Dedifferentiated amniotic fluid mesenchymal stem cell (primary cell): ENCODE results near the gene MOB1A.
"Not testable (repeated sequence)": the region's sequence is repeated elsewhere in the genome, so short reads cannot be mapped to it uniquely, and the experiment has no call there.

Source experiments
- DNase-seq: peaks from one replicate; pipeline ENCODE4 v3.0.0-alpha.2; 2016; ENCODE audit errors: extremely low spot score

MOB1A gene

DNA sequence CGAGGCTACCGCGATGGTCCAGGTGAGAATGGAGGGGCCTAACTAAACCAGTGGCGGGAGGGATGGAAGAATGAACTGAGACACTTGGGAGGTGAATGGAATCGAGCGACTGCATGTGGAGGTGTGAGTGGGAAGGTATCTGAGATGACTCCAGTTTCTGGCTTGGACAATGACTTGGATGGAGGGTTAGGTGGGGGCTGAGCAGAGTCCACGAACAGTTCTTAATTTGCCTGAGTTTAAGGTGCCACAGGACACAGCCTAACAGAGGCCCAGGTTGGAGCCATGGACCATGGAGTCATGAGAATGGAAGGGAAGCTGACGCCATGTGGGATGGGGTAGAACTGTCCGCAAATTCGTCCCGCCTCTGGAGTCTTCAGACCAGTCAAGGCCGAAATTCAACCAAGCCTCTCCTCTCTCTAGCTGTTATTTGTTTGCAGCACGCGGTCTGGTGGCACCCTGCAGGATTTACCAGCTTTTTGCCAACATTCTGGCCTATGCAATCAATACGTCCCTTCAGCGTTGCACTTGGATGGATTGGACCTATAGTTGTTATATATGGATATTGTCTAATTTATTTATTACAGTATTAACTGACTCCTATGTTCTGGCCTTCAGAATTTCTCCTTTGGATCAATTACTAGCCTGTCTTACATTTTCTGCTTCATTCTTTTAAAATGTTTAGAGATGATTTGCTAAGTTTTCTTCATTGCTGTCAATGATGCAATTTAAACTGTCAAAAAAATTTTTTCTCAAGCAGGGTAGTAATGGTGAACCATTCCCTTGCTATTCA is 30.0 kb downstream of the MOB1A start:
- no peak for DNase-seq

DNA sequence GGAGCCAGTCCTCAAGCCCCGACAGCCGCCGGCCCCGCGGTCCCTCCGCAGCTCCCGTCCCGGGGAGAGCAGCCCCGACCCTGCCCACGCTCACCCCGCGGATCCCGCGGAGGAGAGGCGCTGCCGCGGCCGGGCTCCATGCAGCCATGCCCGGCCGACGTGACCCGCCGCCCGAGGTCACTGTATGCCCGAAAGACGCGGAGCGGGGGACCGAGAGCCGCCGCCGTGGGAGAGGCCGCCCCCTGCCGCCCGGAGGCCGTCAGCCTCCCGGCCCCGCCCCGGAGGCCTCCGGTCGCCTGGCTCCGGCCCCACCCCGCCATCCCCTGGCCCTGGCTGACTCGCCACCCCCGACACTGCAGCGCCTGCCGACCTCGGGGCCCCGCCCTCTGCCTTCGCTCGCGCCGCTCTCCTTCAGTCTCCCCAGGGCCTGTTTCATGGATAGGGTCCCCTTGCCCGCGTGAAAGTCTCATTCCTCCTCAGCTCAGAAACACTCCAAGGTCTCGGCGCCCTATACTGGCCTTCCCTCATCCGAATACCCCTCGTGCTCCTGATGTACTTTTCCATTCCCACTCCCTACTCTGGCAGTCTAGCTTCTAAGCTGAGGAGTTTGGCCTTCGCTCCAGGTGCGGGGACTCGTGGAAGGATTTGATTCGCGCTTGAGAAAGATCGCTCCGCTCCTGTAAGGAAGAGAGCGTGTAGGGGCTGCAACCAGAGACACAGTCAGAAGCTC is 30.8 kb downstream of the MOB1A start, which contains the start of gene BOLA3:
Gene BOLA3 (minus strand): TSS at position 186 of the 730 bp plus-strand sequence. CDS start 38 bp downstream, at position 148.
- DNase-seq: peak; percentile 52

DNA sequence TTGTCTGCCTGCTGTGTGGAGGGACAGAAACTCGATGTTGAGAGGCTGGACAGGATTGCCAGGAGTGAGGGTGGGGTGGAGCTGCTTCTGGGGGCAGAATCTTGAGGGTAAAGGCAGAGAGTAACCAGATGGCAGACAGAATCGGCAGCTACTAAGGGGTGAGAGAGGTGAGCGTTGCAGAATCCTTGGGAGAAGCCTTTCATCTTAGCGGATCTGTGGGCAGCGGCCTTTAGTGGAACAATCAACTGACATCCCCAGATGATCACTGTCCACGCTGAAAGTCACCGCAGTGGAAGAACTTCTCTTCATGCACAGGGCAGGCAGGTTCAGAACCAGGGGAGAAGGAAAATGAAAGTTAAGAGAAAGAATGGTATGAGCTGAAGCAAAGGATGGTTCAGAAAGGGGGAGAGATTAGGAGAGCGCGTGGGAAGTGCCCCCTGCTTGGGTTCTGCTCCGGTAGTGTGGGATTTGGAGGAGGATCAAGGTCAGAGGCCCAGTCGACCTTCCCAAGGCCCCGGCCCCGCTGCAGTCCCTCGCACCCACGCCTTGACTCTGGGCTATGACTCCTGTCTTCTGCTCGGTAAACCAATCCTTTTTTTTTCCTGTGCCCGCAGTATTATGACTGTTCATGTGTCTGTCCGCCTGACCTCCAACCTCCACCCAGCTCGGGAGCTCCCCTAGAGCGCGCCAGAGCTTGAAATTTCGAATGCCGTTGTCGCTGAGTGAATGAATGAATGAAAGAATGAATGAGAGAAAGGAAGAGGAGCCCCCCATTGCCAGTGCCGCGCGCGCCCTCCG is 31.6 kb downstream of the MOB1A start:
- no peak for DNase-seq

DNA sequence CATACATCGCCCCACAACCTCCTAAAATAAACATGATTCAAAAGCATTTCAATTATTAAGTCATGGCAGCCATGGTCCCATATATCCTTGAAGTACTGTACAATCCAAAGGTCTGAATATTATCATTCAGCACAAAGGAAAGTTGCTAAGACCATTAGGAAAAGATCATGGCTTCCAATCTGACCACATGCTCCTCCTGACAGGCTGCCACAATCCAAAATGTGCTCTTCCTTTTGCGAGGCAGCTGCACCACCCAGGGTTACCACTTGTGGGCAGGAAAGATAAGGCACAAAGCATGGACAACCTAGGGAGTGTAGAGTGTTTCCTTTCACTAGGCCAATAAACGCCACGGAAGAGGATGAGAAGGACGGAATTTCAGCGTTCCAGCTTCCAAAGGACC is 36.3 kb downstream of the MOB1A start:
- DNase-seq: no peak

DNA sequence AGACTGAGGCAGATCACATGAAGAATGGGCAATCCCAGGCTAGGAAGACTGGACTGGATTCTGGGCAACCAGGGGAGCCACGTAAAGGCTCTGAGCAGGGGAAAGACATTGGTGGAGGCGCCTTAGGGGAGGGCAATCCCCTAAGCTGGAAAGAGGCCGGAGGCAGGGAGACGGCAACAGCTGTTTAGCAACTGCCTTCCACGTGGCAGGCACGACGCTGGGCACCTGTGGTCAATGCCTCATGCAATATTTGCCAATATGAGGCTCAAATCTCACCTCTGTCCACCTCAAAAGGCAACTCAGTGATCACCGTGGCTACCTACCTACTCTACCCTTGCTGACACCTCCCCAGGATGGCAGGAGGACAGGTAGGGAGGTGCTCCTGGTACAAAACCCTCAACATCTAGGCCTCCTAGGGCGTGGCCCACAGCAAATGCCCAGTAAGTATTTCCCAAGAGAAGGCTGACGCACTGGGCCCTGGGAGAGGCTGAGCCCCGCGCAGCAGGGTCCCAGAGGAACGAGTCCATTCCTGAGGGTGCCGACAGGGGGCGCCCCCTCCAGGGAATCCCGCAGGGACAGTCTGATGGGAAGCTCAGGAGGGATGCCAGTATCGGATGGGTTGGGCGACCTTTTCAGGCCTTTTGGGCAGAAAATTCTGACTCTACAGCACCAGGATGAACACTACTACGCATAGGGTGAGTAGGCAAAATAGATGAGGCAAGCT is 39.9 kb downstream of the MOB1A start:
- DNase-seq: no peak

DNA sequence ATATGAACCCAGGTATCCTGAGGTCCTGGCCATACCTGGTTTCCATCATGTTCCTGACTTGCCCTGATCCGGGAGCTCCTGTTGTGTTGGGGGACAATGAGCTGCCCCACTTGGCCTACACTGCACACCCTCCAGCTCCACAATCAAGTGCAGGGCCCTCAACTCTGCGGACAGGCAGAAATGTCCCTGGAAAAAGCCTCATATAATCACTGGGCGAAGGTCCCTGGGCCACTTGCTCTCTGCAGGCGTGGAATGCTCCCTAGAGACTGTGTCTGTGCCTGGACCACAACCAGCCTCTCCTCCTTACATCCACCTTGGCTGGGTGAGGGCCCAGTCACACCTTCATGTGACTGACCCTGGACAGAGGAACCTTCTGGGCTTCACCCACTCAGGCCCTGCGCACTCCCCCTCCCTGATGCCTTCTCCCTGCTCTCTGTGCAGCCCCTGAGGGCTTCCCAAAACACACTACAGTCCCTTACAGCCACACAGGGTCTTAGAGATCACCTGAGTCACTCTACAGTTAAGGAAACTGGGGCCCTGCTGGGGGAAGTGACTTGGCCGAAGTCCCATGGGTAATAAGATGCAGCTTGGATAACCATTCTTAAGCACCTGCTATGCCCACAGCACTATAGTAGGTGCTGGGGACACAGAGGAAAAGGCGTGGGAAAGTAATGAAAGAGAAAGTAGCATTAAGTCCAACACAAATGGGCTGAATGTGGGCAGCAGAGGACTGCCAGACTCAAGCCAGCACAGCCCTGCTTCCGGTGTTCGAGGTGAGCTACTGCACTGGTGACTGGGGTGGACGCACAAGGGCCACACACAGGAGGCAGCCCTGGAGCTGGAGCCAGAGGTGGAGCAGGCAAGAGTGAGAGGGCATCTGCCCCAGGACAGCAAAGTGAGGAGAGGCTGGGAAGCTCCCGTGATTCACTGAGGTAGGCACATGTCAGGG is 40.8 kb downstream of the MOB1A start:
- no peak for DNase-seq

DNA sequence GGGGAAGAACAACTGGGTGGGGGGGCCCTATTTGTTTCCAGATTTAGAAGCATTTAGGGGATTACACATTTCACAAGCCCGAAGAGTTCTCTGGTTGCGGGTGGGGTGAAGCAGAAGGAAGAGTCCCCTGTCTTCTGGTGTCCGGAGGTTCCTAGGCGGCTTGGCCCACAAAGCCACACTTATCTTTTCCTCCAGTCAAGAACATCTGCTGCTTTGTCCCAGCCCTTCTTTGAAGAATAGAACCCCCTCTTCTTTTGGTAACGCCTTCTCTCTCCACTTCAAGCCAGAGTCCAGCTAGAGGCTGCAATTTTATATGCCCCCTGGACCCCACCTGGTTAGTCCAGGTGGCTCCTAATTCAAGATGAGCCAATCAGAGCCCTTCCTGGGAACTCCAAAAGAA is 46.8 kb downstream of the MOB1A start:
- DNase-seq: no peak

DNA sequence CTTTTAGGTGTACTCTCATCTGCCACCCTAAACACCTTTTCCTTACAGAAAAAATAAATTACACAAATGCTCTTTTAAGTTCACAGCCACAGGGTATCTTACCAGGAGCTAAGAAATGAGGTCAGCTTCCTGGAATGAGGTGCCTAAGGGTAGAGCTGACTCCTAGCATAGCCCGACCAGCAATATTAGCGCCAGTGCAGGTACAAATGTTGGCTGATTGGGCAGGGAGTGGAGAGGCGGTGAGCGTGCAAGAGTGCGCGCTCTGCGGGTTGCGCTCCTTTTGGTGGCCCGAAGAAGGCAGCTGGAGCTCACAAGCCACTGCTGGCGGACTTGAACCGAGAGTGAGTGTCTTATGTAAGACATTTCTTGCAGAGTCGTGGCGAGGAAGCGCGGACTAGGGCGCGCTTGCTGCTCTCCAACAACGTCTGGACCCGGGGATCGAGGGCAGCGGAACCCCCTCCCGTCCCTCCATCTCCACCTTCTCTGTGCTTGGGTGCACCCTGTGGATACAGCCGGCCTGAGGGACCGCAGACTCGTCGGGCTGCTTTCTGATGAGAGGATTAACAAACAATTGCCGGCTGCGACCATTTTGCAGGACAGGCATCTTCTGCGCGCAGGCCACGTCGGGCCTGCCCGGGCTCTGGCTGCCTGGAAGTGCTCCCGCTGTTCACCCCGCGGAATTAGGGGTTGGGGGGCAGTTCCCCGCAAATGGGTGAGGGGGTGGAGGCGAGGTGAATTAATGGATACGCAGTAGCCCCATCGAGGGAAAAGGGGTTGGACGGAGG is 48.3 kb downstream of the MOB1A start:
- DNase-seq: no peak

DNA sequence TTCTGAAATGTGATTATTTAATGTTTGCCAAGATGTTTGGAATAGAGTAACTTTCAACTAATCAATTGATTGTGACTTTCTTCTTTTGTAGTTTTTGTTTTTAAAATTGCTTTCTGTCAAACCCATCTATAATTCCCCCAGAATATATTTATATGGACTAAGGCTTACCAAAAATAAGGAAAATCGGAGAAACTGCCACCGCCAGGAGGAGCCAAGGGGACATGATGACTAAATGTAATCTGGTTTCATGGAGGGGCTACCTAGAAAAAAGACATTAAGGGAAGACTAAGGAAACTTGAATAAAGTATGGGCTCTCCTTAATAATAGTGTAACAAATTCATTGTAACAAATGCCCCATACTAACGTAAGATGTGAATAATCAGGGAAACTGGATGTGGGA is 50.5 kb downstream of the MOB1A start:
- no peak for DNase-seq

DNA sequence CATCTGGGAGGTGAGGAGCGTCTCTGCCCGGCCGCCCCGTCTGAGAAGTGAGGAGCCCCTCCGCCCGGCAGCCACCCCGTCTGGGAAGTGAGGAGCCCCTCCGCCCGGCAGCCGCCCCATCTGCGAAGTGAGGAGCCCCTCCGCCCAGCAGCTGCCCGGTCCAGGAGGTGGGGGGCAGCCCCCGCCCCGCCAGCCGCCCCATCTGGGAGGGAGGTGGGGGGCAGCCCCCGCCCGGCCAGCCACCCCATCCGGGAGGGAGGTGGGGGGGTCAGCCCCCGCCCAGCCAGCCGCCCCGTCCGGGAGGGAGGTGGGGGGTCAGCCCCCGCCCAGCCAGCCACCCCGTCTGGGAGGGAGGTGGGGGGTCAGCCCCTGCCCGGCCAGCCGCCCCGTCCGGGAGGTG is 54.7 kb downstream of the MOB1A start:
- DNase-seq: not testable (repeated sequence)

DNA sequence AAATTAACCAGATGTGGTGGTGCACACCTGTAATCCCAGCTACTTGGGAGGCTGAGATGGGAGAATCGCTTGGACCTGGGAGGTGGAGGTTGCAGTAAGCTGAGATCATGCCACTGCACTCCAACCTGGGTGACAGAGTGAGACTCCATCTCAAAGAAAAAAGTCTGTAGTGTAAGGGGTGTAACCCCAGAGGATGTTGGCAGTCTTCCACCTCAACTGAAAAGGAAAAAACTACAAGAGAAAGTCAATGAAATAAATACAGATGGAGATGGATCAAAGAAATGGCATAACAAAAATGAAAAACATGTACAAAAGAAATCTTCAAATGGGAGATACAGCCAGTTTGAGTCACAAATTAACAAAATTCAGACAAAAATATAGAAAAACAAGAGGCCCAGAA is 56.8 kb downstream of the MOB1A start:
- not testable (repeated sequence) for DNase-seq

DNA sequence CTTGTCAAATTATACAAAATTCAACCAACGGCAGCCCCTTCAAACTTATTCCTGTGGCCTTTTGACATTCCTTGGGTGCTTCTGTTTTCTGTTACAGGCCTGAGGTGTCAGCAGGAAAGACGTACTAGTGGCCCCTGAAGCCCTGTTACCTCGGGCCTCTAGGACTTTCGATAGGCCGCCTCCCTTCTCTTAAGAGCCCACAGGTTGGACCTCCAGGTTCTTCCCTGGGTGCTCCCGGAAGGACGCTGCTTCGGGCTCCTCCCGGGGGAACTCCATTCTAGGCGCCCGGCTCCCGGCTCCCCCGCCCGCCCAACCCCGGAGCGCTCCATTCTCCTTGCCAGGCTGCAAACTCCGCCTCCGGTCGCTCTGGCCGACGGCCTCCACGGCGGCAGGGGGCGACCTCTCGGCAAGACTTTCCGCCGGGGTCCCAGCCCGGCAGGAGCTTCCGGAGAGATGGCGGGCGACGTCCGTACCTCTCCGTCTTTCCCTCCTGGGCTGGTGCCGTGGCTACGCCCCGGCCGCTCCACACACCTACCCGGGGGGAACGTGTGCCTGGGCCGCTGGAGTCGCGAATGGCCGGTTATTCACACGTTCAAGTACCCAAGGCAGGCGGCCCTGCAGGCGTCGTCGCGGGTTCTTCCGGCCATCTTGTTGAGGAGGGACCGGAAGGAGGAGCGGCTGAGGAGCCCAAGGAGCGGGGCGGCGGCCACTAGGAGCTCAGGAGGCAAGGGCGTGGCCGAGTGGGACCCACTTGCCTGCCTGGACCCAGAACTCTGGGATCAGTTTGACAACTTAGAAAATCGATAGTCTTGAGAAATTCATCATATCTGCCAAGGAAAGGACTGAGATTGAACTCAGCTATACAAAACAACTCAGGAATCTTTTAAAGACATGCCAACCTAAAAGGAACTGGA is 58.5 kb downstream of the MOB1A start:
- DNase-seq: peak; percentile 68

DNA sequence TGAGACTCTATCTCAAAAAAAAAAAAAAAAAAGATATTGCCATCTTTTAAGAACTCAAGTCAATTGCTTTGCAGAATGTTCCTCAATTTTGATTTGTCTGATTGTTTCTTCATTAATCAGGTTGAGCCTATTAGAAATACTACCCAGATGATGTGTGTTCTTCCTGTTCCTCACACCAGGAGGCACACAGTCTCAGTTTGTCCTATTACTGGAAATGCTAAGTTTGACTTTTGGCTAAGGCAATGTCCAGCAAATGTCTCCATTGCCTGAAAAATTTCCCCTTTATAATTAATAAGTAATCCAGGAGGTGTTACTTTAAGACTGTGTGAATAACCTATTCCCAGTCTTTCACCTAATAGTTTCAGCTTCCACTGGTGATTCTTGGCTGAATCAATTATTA is 59.3 kb downstream of the MOB1A start:
- no peak for DNase-seq

DNA sequence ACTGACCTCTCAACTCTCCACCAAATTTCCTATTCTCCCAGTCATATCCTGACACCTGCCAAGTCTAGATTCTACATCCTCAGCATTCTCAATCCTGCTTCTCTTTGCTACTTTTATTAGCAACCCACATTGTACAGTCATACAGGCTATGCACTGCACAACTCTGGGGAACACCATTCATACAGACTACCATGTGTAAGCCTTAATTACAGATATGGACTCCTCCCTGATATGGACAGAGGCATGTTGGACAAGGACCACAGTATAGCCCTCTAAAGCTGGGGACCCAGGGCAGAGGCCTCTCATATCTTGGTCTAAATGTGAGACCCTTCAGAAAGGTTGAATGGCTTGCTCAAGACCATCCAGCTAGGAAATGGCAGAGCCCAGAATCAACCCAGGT is 67.3 kb downstream of the MOB1A start:
- no peak for DNase-seq

DNA sequence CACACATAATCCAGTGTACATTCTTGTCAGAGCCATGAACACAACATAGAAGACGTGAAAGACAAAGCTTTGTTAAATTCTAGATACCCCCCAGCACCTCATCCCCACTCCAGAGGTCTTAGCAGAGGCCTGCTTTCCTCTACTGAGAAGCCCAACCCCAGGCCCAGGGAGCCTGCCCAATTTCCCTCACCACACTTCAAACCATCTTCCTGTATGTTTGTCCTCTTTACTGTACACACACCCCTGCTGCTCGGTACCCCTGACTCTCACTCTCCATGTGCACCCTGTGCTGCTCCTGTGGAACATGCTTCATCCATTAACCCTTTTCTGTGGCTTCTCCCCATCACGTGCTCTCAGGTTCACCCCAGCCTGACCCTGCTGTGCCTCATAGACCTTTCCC is 68.1 kb downstream of the MOB1A start:
- DNase-seq: no peak

DNA sequence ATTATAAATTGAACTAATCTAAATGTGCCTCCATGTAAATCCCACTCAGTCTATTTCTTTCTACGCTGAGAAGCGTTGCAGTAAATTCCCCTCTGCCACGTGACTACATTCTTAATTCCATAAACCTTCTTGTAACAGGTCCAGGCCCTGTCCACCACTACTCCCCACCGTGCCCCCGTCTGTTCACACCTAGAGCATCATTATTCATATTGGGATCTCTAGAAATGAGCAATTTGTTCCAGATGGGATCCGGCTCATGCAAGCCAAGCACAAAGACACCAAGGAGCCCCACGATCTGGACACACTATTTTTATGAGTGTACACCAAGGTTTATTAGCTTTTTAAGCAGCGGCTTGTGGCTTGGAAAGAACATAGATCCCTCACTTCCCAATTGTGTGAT is 69.1 kb downstream of the MOB1A start:
- no peak for DNase-seq

DNA sequence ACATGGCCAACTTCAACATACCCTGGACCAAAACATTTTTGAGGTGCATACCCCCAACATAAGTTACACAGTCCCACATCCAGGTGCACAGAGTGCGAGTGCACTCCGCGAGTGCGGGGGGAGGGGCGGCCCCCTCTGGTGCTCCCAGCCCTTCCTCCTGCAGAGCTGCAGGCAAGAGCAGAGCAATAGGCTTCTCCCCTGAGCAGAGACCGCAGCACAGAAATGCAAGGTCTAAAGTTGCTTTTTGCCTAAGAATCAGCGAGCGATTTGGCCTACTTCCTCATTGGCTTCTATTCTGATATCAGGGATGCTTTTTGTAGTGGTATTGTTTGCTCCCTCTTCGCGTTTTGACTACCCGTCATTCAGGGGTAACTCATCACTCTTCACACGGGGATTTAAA is 71.6 kb downstream of the MOB1A start:
- DNase-seq: no peak

DNA sequence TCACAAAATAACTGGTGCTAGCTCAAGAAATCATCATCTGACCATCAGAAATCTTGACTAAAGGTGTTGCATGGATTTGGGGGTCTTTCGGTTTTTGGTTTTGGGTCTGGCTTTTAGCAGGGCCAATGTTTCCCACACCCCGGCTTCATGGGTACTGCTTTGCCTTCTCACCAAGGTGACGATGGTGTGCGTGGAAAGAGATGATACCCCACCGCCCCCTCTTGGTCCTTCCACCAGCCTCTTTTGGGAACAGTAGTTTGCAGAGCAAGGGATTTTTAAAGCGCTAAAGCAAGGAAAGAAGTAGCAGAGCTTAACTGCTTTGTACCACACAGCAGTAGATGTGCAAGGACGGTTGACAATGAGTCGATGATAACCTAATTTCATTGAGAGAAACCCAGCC is 73.3 kb downstream of the MOB1A start:
- DNase-seq: no peak

DNA sequence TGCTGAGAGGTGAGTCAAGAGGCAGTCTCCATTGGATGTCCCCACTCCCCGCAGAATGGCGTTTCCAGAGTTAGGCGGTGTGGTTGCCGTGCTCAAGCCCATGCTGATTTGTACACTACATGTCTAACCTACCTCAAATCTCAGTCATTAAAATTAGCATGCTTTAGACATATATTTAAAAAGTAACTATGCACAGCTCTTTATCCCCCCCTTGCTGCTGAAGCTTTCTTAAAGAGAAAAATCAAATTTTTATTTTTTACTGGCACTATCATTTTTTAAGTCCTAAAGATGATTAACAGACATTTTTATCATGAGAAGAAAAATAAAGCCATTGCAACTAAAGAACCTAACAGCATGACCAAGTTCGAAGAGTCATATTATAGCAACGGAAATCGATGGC is 73.8 kb downstream of the MOB1A start:
- no peak for DNase-seq
